Kidney (tissue), 14 donors: ENCODE measurements around the gene FXR1. TPM values are rescaled to one million over a fixed set of nuclear protein-coding genes. Genes with fewer than 3 reads are reported as not detected.
A peak's percentile ranks its signal among the peaks of the same experiment; 100 is the strongest.

Source experiments
- DNase-seq, 5 donors: peaks; one replicate each; pipeline ENCODE4 v3.0.0-alpha.2; 2013 to 2020
- FAIRE-seq: peaks from 2 replicates; lab custom pipeline; 2012; peaks lifted over from hg19 to GRCh38; lab: Jason Lieb, UNC
- H3K27ac ChIP-seq, 2 donors: one replicate each; pipeline ENCODE4 v1.7.0; 2013; ENCODE audit warnings: low read depth in 2 of 2, low read length in 2 of 2, inconsistent platforms in 1 of 2
- H3K27me3 ChIP-seq: one replicate; pipeline ENCODE4 v1.7.1; 2013; ENCODE audit warnings: low read length, inconsistent platforms; ENCODE audit not compliant: control insufficient read depth, insufficient read depth
- H3K36me3 ChIP-seq, 3 donors: one replicate each; pipeline versions ENCODE4 v1.7.0 to v1.7.1; 2013; ENCODE audit warnings: low read length in 3 of 3, control low read depth in 1 of 3, inconsistent platforms in 1 of 3; ENCODE audit not compliant: insufficient read depth in 3 of 3, control insufficient read depth in 2 of 3
- H3K4me1 ChIP-seq, 3 donors: one replicate each; pipeline versions ENCODE4 v1.7.0 to v1.7.1; 2013; ENCODE audit warnings: low read length in 3 of 3, inconsistent platforms in 1 of 3, low read depth in 1 of 3; ENCODE audit not compliant: control insufficient read depth in 2 of 3, insufficient read depth in 2 of 3
- H3K4me3 ChIP-seq, 3 donors: one replicate each; pipeline versions ENCODE4 v1.7.0 to v1.8.1; 2013; ENCODE audit warnings: low read length in 3 of 3, control low read depth in 1 of 3, inconsistent platforms in 1 of 3
- H3K9ac ChIP-seq, 3 donors: one replicate each; pipeline versions ENCODE4 v1.7.0 to v1.7.1; 2013; ENCODE audit warnings: low read length in 3 of 3, control low read depth in 1 of 3, inconsistent platforms in 1 of 3
- H3K9me3 ChIP-seq, 3 donors: one replicate each; pipeline versions ENCODE4 v1.7.0 to v1.7.1; 2013; ENCODE audit warnings: low read length in 3 of 3, control low read depth in 1 of 3, inconsistent platforms in 1 of 3; ENCODE audit not compliant: control insufficient read depth in 2 of 3, insufficient read depth in 1 of 3
- CTCF ChIP-seq: IDR thresholded peaks from 3 replicates; pipeline ENCODE4 v1.5.1; 2012; ENCODE audit warnings: mild to moderate bottlenecking, moderate library complexity, borderline replicate concordance; ENCODE audit not compliant: insufficient read depth; ENCODE audit errors: extremely low read depth
- intact Hi-C: fragments of 100-400 bp; cut with DNase I; formaldehyde crosslinking; loops from one replicate; pipeline ENCODE4 v1.11.1; 2022
- polyA plus RNA-seq: library from polyadenylated mRNA; stranded (reverse); fragments of 350-450 nt; fragmentation: Illumina TruSeq; extraction: RNeasy Lipid Tissue Mini Kit (QIAGEN cat#74804); gene quantifications from one replicate; pipeline ENCODE4 v1.2.3, GENCODE V29; 2014; ENCODE audit warnings: low read depth, low replicate concordance; ENCODE audit not compliant: insufficient read depth
- total RNA-seq: library from RNA; stranded (reverse); fragmentation: NEBNext Ultra II Directional; extraction: Animal tissue kit (Norgen Biotek cat#: 25700); gene quantifications from one replicate; pipeline ENCODE4 v1.2.1, GENCODE V29; 2021
- donor health status: control.
- donor health status: control.
- donor health status: control.
- donor health status: control.
- donor health status: control.
- donor health status: DM: yes; HTN: yes; CAD: no.
- donor health status: Normal renal cell carcinoma (clear cell type).

FXR1 gene
- total and polyA plus RNA-seq, 2 donors from 2014 or later = 64.3 to 96.8 TPM

- intact Hi-C loops = no loop called here
- Histone ChIP-seq H3K36me3 (no peaks in the 10 kb centered on the region), H3K4me1 (peaks cover 0 to 5% (median 0%) of the 10 kb centered on the region in 3 donors), H3K9ac (peak overlapping the region; percentile 77 to 97 (median 92)), H3K4me3 (peak overlapping the region; percentile 83 to 98 (median 95)), H3K9me3 (no peaks in the 10 kb centered on the region), H3K27me3 (no peaks in the 10 kb centered on the region), H3K27ac (peak overlapping the region in 1 of 2 donors; percentile 7)
- FAIRE-seq (no peak), DNase-seq (peak in 2 of 5 donors; percentile 62 to 72)
- no peak for TF ChIP-seq CTCF
Observed at GRCh38 chr3:180913581-180914404, 1.3 kb downstream of the FXR1 start.

GRCh38 chr3:180918542-180918941 is 6.1 kb downstream of the FXR1 start:
- no peak for FAIRE-seq
- TF ChIP-seq CTCF = no peak
- intact Hi-C loops = no loop called here
- H3K9me3 ChIP-seq = no peaks in the 10 kb centered on the region
- H3K36me3 ChIP-seq = no peaks in the 10 kb centered on the region
- peaks cover 0 to 3% (median 0%) of the 10 kb centered on the region in 3 donors for H3K4me1 ChIP-seq
- H3K9ac ChIP-seq = no peak overlapping the region
- H3K4me3 ChIP-seq = no peak overlapping the region
- no peak overlapping the region for H3K27ac ChIP-seq
- DNase-seq = no peak
- H3K27me3 ChIP-seq = no peaks in the 10 kb centered on the region

- no peak overlapping the region for H3K27ac ChIP-seq
- no peaks in the 10 kb centered on the region for H3K9me3 ChIP-seq
- H3K4me1 ChIP-seq = no peaks in the 10 kb centered on the region
- no peak overlapping the region for H3K9ac ChIP-seq
- DNase-seq = no peak
- no peak for FAIRE-seq
- no peak for TF ChIP-seq CTCF
- no peaks in the 10 kb centered on the region for H3K36me3 ChIP-seq
- no peaks in the 10 kb centered on the region for H3K27me3 ChIP-seq
- intact Hi-C loops = no loop called here
- no peak overlapping the region for H3K4me3 ChIP-seq
Observed at GRCh38 chr3:180922242-180922641, 9.8 kb downstream of the FXR1 start.
